CD4-positive, alpha-beta T cell (primary cell): ENCODE data around the gene SLC52A1. TPM values are rescaled to one million over a fixed set of nuclear protein-coding genes. Genes with fewer than 3 reads are reported as not detected.

Source experiments
- ATAC-seq: fragments of 200-7000 bp; cut with Tn5 transposase; one replicate; pipeline ENCODE4 v1.10.0; 2022; ENCODE audit warnings: mild to moderate bottlenecking; ENCODE audit not compliant: poor library complexity
- CTCF ChIA-PET: fragments of 350-600 bp; sonication (Branson Sonifier 250); formaldehyde crosslinking; loops from one replicate; lab custom pipeline; 2021; ENCODE audit warnings: antibody characterized with exemption, inconsistent platforms; lab: Charles Lee
- POLR2A ChIA-PET: fragments of 350-600 bp; sonication (Branson Sonifier 250); formaldehyde crosslinking; loops from one replicate; lab custom pipeline; 2021; ENCODE audit warnings: antibody characterized with exemption, inconsistent platforms; lab: Charles Lee
- DNase-seq, 14 experiments: peaks; one replicate each; pipeline ENCODE4 v3.0.0-alpha.2; 2013 to 2020; ENCODE audit warnings: mixed read lengths in 2 of 14
- H3K27ac ChIP-seq, 2 donors: one replicate each; pipeline versions ENCODE4 v1.5.1 to v1.7.0; 2013; ENCODE audit warnings: low read length in 2 of 2, low read depth in 1 of 2, mild to moderate bottlenecking in 1 of 2
- H3K27me3 ChIP-seq, 2 experiments: 1 replicate in 1 of 2; 2 replicates in 1 of 2; pipeline versions ENCODE4 v1.6.1 to v1.7.0; 2013; ENCODE audit warnings: low read length in 2 of 2, control low read depth in 1 of 2, mild to moderate bottlenecking in 1 of 2, moderate library complexity in 1 of 2; ENCODE audit not compliant: insufficient read depth in 2 of 2, control insufficient read depth in 1 of 2
- H3K36me3 ChIP-seq: one replicate; pipeline ENCODE4 v1.6.1; 2013; ENCODE audit warnings: low read length, control low read depth; ENCODE audit not compliant: insufficient read depth
- H3K4me1 ChIP-seq: one replicate; pipeline ENCODE4 v1.6.1; 2013; ENCODE audit warnings: low read length, control low read depth; ENCODE audit not compliant: insufficient read depth
- H3K4me3 ChIP-seq: one replicate; pipeline ENCODE4 v1.5.1; 2013; ENCODE audit warnings: mild to moderate bottlenecking, low read length, moderate library complexity
- H3K9me3 ChIP-seq, 2 experiments: 1 replicate in 1 of 2; 2 replicates in 1 of 2; pipeline versions ENCODE4 v1.6.1 to v1.7.0; 2013; ENCODE audit warnings: low read length in 2 of 2, mild to moderate bottlenecking in 2 of 2, control low read depth in 1 of 2, moderate library complexity in 1 of 2; ENCODE audit not compliant: control insufficient read depth in 1 of 2, insufficient read depth in 1 of 2
- H3K27ac Mint-ChIP-seq: one replicate; pipeline ENCODE4 v1.8.0; 2020; ENCODE audit warnings: mixed read lengths
- H3K27me3 Mint-ChIP-seq: one replicate; pipeline ENCODE4 v1.8.0; 2021; ENCODE audit warnings: mixed read lengths
- H3K36me3 Mint-ChIP-seq: one replicate; pipeline ENCODE4 v1.8.0; 2021; ENCODE audit warnings: low read depth, mixed read lengths
- H3K4me1 Mint-ChIP-seq: one replicate; pipeline ENCODE4 v1.8.0; 2021; ENCODE audit warnings: low read depth, mixed read lengths
- H3K4me3 Mint-ChIP-seq: one replicate; pipeline ENCODE4 v1.8.0; 2020; ENCODE audit warnings: mild to moderate bottlenecking, mixed read lengths
- H3K9me3 Mint-ChIP-seq: one replicate; pipeline ENCODE4 v1.8.0; 2020; ENCODE audit warnings: mixed read lengths
- intact Hi-C, 2 experiments: fragments of 100-400 bp; cut with DNase I in 1 of 2; cut with micrococcal nuclease in 1 of 2; formaldehyde crosslinking; loops; one replicate each; pipeline versions ENCODE4 v1.15.1 to v1.9.0; 2023 to 2025; cut with DNase I, micrococcal nuclease
- total RNA-seq, 174 experiments: library from RNA in 2 of 174; stranded (reverse) in 2 of 174; gene quantifications; one replicate each; pipeline ENCODE4 v1.2.3 and lab custom pipeline; 2021 to 2026
- TF ChIP-seq, protein P1 (sequence below): fragments of 200-600 bp; IDR thresholded peaks from one replicate; pipeline ENCODE4 v1.8.0; 2022; ENCODE audit warnings: antibody characterized with exemption, mild to moderate bottlenecking

The SLC52A1 gene
- total RNA-seq, 2 experiments from 2014 or later = 0.17 TPM; not detected in 1

- Histone ChIP-seq H3K36me3 (peaks cover 25% of the 10 kb centered on the region), H3K4me1 (no peaks in the 10 kb centered on the region), H3K9me3 (no peaks in the 10 kb centered on the region), H3K4me3 (no peak overlapping the region), H3K27ac (no peak overlapping the region), H3K27me3 (no peaks in the 10 kb centered on the region)
- Mint-ChIP-seq H3K4me1 (peaks cover 4% of the 10 kb centered on the region), H3K4me3 (no peak overlapping the region), H3K27me3 (no peaks in the 10 kb centered on the region), H3K36me3 (peaks cover 59% of the 10 kb centered on the region), H3K27ac (no peak overlapping the region), H3K9me3 (no peaks in the 10 kb centered on the region)
- TF ChIP-seq, protein P1, sequence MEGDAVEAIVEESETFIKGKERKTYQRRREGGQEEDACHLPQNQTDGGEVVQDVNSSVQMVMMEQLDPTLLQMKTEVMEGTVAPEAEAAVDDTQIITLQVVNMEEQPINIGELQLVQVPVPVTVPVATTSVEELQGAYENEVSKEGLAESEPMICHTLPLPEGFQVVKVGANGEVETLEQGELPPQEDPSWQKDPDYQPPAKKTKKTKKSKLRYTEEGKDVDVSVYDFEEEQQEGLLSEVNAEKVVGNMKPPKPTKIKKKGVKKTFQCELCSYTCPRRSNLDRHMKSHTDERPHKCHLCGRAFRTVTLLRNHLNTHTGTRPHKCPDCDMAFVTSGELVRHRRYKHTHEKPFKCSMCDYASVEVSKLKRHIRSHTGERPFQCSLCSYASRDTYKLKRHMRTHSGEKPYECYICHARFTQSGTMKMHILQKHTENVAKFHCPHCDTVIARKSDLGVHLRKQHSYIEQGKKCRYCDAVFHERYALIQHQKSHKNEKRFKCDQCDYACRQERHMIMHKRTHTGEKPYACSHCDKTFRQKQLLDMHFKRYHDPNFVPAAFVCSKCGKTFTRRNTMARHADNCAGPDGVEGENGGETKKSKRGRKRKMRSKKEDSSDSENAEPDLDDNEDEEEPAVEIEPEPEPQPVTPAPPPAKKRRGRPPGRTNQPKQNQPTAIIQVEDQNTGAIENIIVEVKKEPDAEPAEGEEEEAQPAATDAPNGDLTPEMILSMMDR = peak; percentile 29
- ATAC-seq (peak; percentile 88), DNase-seq (peak in 10 of 14 experiments; percentile 18 to 63 (median 46))
- POLR2A ChIA-PET = interaction anchor here (1.3 kb wide), 1 partner anchor 80 kb away, joined by 3 read pairs; the partner anchor contains the start of genes RNF167 and SLC25A11
- CTCF ChIA-PET = no interaction called here
- intact Hi-C loops = no loop called here
These were observed 15.7 kb downstream of the SLC52A1 start for GRCh38 chr17:5019475-5019956.

GRCh38 chr17:5014357-5014756 is 20.9 kb downstream of the SLC52A1 start:
- intact Hi-C loops = no loop called here
- Histone ChIP-seq H3K27ac (no peak overlapping the region), H3K36me3 (peaks cover 16% of the 10 kb centered on the region), H3K27me3 (no peaks in the 10 kb centered on the region), H3K4me3 (no peak overlapping the region), H3K9me3 (no peaks in the 10 kb centered on the region), H3K4me1 (no peaks in the 10 kb centered on the region)
- ChIA-PET POLR2A (no interaction called here), CTCF (interaction anchor here (0.7 kb wide), 1 partner anchor 48 kb away, joined by 3 read pairs; no protein-coding TSS in a partner anchor)
- Mint-ChIP-seq H3K27ac (no peak overlapping the region), H3K4me3 (no peak overlapping the region), H3K4me1 (peaks cover 4% of the 10 kb centered on the region), H3K27me3 (no peaks in the 10 kb centered on the region), H3K9me3 (no peaks in the 10 kb centered on the region), H3K36me3 (peaks cover 36% of the 10 kb centered on the region)
- DNase-seq (no peak), ATAC-seq (no peak)
- TF ChIP-seq, protein P1 = no peak

DNA sequence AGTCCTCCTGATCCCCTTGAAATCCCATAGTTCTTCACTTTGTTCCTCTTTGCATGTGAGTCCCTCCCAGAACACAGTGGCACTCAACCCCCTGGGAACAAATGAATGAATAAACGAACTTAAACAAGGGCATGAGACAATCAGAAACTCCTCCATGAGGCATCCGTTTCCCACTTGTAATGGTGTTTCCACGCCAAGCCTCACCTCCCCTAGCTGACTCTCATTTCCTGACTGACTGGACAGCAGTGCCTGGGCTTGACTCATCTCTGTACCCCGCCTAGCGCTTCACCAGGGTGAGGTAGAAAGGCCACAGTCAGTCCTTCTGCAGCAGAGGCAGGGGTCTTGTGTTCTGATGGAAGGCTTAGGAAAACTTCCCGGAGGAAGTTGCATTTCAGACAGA is 23.3 kb downstream of the SLC52A1 start:
- Histone ChIP-seq H3K36me3 (peaks cover 34% of the 10 kb centered on the region), H3K27ac (no peak overlapping the region), H3K27me3 (no peaks in the 10 kb centered on the region), H3K9me3 (no peaks in the 10 kb centered on the region), H3K4me1 (no peaks in the 10 kb centered on the region), H3K4me3 (no peak overlapping the region)
- ATAC-seq (no peak), DNase-seq (peak in 1 of 14 experiments; percentile 16)
- TF ChIP-seq, protein P1 = no peak
- POLR2A ChIA-PET = no interaction called here
- no peak overlapping the region for H3K27ac Mint-ChIP-seq
- H3K27me3 Mint-ChIP-seq = no peaks in the 10 kb centered on the region
- intact Hi-C loops = no loop called here
- peaks cover 2% of the 10 kb centered on the region for H3K4me1 Mint-ChIP-seq
- CTCF ChIA-PET = no interaction called here
- H3K4me3 Mint-ChIP-seq = no peak overlapping the region
- peaks cover 48% of the 10 kb centered on the region for H3K36me3 Mint-ChIP-seq
- H3K9me3 Mint-ChIP-seq = no peaks in the 10 kb centered on the region
